Kidney epithelial cell (primary cell): Measurements from ENCODE around the gene PALM3. TPM values are rescaled to one million over a fixed set of nuclear protein-coding genes. Genes with fewer than 3 reads are reported as not detected.
A peak's percentile ranks its signal among the peaks of the same experiment; 100 is the strongest.

ENCODE experiments used
- DNase-seq: peaks from one replicate; pipeline ENCODE4 v3.0.0-alpha.2; 2010; ENCODE audit warnings: low read depth
- H3K27me3 ChIP-seq: 2 replicates; pipeline ENCODE4 v1.6.0; 2011; ENCODE audit warnings: low read length; ENCODE audit not compliant: control insufficient read depth, insufficient read depth
- H3K36me3 ChIP-seq: 2 replicates; pipeline ENCODE4 v1.5.1; 2011; ENCODE audit warnings: low read length; ENCODE audit not compliant: control insufficient read depth, insufficient read depth
- H3K4me3 ChIP-seq: 2 replicates; pipeline ENCODE4 v1.5.1; 2011; ENCODE audit warnings: low read depth, mild to moderate bottlenecking, control low read depth, low read length
- total RNA-seq: library from RNA; depleted of rRNA; stranded (reverse); fragments of >200 nt; gene quantifications from 2 replicates; pipeline ENCODE4 v1.2.3, GENCODE V29; 2015
- TF ChIP-seq, protein P1 (sequence below): IDR thresholded peaks from 2 replicates; pipeline ENCODE4 v1.5.1; 2011; ENCODE audit warnings: mild to moderate bottlenecking, moderate library complexity, low read length, control low read depth, inconsistent platforms; ENCODE audit not compliant: insufficient read depth, poor library complexity, severe bottlenecking

The PALM3 gene
- total RNA-seq, 1 donor from 2014 or later, result not detected

DNA sequence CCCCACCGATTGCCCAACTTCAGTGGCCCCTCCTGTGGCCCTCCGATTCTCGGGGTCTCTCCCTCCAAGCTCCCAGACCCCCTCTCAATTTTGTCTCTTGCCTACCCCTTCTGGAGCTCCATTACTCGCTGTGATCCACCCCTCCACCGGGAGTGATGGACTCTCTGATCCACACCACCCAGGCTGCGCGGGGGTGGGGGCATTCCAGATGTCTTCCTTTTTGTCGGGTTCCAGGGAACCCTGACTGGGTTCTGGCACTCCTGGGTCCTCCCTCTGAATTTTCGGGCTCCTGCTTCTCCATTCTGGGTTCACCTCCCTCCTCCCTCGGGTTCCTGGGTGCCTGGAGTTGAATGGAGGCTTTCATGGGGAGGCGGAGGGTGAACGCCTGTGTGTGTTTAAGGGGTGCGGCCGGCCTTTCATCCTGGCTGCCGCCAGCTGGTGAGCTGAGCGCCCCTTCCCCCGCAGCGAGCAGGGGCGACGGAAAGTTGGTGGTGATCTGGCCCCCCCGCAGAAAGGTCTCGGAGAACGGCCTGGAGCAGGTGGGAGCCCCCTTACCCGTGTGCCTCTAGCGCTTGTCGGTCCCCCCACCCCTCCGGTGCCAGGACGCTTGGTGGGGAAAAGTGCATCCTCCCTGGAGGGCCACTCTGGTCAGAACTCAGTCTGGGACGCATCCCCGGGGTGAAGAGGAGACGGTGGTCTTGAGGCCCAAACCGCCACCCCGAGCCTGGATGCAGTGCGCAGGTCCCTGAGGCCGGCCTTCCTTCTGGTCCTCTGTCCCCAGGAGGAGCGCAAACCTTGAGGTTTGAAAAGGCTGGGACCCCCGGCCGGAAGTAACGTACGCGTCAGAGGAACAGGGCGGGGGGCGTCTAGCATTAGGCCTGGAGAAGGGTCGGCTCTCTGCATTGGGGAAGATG is 12.3 kb upstream of the PALM3 start:
- DNase-seq, result no peak
- TF ChIP-seq, protein P1, sequence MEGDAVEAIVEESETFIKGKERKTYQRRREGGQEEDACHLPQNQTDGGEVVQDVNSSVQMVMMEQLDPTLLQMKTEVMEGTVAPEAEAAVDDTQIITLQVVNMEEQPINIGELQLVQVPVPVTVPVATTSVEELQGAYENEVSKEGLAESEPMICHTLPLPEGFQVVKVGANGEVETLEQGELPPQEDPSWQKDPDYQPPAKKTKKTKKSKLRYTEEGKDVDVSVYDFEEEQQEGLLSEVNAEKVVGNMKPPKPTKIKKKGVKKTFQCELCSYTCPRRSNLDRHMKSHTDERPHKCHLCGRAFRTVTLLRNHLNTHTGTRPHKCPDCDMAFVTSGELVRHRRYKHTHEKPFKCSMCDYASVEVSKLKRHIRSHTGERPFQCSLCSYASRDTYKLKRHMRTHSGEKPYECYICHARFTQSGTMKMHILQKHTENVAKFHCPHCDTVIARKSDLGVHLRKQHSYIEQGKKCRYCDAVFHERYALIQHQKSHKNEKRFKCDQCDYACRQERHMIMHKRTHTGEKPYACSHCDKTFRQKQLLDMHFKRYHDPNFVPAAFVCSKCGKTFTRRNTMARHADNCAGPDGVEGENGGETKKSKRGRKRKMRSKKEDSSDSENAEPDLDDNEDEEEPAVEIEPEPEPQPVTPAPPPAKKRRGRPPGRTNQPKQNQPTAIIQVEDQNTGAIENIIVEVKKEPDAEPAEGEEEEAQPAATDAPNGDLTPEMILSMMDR, result no peak

DNA sequence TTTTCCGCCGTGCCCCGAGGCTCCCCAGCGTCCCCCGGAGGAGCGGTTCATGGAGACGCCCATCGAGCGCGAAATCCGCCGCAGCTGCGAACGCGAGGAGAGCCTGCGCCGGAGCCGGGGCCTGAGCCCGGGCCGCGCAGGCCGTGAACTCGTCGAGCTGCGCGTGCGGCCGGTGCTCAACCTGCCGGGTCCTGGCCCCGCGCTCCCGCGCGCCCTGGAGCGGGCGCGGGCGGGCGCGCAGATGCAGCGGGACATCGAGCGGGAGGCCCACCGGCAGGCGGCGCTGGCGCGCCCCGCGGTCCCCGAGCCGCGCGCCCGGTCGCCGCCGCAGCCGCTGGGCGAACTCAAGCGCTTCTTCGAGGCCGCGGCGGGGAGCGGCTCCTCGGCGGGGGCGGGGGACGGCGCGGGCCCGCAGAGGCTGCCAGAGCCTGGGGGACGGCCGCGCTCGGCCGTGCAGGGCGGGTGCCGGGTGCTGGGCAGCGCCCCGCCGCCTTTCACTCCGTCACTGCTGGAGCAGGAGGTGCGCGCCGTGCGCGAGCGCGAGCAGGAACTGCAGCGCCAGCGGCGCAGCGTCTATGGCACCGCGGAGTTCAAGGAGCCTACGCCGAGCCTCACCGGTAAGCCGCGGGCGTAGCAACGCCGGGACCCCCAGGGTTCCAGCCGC is 11.5 kb upstream of the PALM3 start:
- TF ChIP-seq, protein P1, result no peak
- no peak for DNase-seq
- H3K4me3 ChIP-seq, result peak overlapping the region; percentile 78
- H3K36me3 ChIP-seq, result no peaks in the 10 kb centered on the region
- H3K27me3 ChIP-seq, result no peaks in the 10 kb centered on the region

More for the DNA sequence above, 12.3 kb upstream of the PALM3 start:
- H3K4me3 ChIP-seq, result peak overlapping the region; percentile 78
- H3K27me3 ChIP-seq, result no peaks in the 10 kb centered on the region
- no peaks in the 10 kb centered on the region for H3K36me3 ChIP-seq

DNA sequence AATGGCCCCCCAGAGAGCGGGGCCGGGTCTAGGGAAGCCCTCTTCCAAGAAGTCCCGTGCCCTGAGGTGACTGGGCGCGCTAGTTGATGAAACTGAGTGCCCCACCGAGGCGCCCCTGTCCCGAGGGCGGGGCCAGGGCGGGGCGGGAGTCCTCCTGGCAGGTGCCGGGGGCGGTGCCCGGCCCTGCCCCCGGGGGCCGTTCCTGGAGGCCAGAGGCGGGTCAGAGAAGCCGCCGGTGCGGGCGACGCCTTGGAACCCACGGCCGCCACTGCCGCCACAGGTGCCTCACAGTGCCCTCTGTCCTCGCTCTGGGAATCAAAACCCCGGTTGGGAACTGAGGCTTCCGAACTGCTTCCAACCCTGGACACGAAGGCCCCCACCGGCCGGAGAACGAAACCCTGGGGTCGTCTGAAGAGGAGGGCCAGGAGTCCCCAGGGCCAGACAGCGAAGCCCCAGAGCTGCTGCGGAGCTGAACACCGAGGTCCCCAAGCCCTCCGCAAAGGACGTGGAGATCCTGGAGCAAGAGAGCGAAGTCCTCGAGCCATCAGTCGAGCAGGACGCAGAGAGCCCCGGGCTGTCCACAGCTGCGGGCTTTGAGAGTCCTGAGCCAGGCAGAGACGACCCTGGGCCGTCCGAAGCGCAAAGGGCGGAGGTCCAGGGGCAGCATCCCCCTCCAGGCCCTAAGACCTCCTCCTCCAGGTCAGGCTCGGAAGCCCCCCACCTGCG is 10.8 kb upstream of the PALM3 start, which contains the start of gene MISP3:
Gene MISP3 (plus strand): TSS at position 252 of the 726 bp plus-strand sequence. CDS start 524 bp downstream, outside the sequence.
- peak within 1 kb of the TSS; percentile 78 for H3K4me3 ChIP-seq
- no peaks in the 10 kb centered on the region for H3K36me3 ChIP-seq
- DNase-seq, result no peak
- TF ChIP-seq, protein P1, result no peak
- no peaks in the 10 kb centered on the region for H3K27me3 ChIP-seq

DNA sequence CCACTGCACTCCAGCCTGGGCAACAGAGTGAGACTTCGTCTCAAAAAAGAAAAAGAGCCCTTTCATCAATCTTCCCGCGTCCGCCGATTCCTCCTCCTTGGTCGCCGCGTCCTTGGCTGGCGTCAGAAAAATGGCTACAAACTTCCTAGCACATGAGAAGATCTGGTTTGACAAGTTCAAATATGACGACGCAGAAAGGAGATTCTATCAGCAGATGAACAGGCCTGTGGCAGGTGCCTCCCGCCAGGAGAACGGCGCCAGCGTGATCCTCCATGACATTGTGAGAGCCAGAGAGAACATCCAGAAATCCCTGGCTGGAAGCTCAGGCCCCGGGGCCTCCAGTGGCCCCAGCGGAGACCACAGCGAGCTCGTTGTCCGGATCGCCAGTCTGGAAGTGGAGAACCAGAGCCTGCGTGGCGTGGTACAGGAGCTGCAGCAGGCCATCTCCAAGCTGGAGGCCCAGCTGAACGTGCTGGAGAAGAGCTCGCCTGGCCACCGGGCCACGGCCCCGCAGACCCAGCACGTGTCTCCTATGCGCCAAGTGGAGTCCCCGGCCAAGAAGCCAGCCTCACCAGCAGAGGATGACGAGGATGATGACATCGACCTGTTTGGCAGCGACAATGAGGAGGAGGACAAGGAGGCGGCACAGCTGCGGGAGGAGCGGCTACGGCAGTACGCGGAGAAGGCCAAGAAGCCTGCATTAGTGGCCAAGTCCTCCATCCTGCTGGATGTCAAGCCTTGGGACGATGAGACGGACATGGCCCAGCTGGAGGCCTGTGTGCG is 8.6 kb upstream of the PALM3 start:
- H3K36me3 ChIP-seq, result no peaks in the 10 kb centered on the region
- no peak overlapping the region for H3K4me3 ChIP-seq
- no peaks in the 10 kb centered on the region for H3K27me3 ChIP-seq
- TF ChIP-seq, protein P1, result no peak
- DNase-seq, result no peak

DNA sequence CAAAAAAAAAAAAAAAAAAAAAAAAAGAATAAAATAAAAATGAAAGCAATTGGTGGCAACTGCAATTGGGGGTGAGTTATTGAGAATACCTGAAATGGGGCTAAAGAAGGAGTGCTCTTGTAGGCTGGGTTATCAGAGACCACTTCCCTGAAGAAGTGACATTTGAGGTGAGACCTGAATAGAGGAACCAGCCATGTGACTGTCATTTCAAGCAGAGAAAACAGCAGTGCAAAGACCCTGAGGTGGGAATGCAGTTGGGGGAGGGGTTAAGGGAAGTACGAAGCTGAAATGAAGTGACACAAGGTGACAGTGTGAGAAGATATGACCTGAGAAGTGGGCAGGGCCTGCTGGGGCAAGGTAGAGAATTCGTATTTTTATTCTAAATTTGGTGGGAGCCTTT is 4.3 kb upstream of the PALM3 start:
- DNase-seq, result no peak
- no peaks in the 10 kb centered on the region for H3K36me3 ChIP-seq
- peaks cover 3% of the 10 kb centered on the region for H3K27me3 ChIP-seq
- TF ChIP-seq, protein P1, result no peak
- H3K4me3 ChIP-seq, result no peak overlapping the region
